GM10248 (cell line): ENCODE measurements around the gene HOXA13.

Source experiments
- CTCF ChIA-PET: fragments of 300-600 bp; sonication (Branson Sonifier 250); formaldehyde crosslinking; extraction: SDS; loops from one replicate; lab custom pipeline; 2021; ENCODE audit warnings: antibody characterized with exemption; lab: Yijun Ruan, JAX
- POLR2A ChIA-PET: fragments of 350-650 bp; sonication (Branson Sonifier 250); formaldehyde crosslinking; extraction: SDS; loops from one replicate; lab custom pipeline; 2020; ENCODE audit warnings: antibody characterized with exemption; lab: Yijun Ruan, JAX
- DNase-seq: peaks from one replicate; pipeline ENCODE4 v3.0.0; 2012; ENCODE audit errors: extremely low spot score
- TF ChIP-seq, protein P1 (sequence below): IDR thresholded peaks from 2 replicates; pipeline ENCODE4 v1.5.1; 2012; ENCODE audit warnings: mild to moderate bottlenecking, low read depth; ENCODE audit errors: extremely low read depth, missing control alignments, control extremely low read depth

The HOXA13 gene

DNA sequence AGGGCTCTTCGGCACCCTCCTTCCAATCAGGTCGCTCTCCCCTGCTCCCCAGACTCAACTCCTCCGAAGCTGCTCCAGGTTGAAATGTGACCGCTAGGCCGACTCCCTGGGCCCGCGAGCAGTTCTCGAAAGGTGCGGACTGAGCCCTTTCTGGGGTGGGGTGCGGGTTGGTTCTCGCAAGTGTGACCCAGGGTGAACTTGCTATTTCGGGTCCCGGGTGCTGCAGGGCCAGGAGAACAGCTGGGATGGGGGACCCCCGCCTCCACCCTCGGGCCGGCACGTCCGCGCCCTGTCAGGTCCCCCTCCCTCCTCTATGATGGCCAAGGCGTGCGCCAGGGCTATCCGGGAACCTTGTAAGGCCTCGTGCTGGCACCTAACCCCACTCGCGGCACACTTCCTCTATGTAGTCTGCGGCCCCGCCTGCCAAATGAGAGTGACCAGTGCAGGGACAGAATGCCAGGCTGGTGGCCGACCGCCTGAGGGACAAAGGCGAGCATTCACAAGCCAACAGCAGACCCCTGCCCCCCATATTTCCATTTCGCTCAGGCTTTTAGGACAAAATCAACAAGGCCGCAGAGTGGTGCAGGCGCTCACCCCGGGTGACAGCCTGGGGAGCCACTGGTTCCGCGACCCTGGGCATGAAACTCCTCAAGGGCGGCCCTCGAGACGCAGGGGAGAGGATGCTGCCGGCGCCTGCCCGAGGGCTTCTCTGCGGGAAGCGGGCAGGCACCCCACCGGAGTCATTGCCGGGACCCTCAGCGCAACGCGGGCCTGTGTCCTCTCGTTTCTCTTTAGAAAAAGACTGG lies 13.7 kb upstream of the HOXA13 start:
- ChIA-PET POLR2A (no interaction called here), CTCF (no interaction called here)
- DNase-seq: no peak
- TF ChIP-seq, protein P1, sequence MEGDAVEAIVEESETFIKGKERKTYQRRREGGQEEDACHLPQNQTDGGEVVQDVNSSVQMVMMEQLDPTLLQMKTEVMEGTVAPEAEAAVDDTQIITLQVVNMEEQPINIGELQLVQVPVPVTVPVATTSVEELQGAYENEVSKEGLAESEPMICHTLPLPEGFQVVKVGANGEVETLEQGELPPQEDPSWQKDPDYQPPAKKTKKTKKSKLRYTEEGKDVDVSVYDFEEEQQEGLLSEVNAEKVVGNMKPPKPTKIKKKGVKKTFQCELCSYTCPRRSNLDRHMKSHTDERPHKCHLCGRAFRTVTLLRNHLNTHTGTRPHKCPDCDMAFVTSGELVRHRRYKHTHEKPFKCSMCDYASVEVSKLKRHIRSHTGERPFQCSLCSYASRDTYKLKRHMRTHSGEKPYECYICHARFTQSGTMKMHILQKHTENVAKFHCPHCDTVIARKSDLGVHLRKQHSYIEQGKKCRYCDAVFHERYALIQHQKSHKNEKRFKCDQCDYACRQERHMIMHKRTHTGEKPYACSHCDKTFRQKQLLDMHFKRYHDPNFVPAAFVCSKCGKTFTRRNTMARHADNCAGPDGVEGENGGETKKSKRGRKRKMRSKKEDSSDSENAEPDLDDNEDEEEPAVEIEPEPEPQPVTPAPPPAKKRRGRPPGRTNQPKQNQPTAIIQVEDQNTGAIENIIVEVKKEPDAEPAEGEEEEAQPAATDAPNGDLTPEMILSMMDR: no peak

DNA sequence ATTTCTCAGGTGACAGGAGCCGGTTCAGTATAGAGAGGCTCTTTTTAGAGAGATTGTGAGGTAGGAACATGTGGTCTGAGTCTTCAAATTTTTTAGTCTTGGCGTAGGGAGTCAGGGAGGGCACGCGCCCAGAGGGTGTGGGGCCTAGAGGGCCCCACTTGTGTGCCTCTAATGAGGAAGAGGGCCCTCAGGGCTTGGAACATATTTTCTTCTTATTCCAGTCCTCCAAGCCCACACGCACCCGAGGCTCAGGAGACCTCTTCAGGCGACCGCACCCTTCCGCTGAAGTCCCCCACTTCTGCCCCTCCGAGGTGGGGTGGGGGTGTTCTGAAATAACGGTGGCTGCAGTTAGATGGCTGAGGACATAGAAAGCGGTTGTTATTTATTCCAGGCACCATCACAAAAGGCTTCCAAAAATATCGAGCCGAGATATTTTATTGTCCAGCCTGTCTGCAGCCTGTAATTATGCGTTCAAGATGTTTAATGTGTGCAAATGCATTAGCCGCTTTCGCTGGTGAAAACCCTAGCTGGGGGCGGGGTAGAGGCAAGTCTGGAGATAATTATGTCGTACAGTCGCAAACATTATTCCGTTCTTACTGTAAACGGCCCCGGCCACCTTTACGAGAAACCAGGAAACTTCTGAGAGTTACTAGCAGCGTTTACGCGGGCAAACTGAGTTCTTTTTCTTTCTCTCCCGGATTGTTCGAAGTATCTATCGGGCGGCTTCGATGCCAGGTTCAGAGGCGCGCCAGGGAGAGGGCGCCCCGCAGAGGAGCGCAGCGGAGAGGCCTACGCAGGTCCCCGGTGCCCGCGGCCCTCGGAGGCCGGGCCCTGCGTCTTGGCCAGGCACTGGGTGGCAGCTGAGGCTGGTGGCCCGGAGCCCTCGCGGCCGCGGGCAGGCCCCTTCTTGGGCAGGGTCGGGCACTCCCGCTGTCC lies 12.9 kb upstream of the HOXA13 start:
- ChIA-PET CTCF (interaction anchor here (1.7 kb wide), 1 partner anchor 17 kb away, joined by 8 read pairs; no protein-coding TSS in a partner anchor), POLR2A (no interaction called here)
- DNase-seq: no peak
- TF ChIP-seq, protein P1: no peak

DNA sequence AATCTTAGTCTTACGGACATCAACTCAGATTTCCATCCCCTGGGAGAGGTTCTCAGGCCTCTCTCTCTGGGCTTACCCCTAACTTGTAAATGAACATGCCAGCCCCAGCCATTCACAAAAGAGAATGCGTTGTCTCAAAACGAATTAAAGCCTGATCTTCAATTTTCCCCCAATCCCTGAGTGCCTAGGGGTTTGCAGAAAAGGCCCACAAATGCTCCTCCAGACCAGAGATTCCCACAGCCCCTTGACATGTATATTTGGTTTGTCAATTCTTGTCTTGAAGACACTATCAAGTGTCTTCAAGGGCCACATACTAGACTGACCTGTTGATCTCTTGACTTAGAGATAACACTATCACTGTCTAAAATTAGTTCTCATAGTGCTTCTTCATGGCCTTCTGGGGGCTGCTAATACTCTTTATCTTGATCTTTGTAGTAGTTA lies 11.9 kb upstream of the HOXA13 start:
- DNase-seq: no peak
- TF ChIP-seq, protein P1: no peak
- ChIA-PET CTCF (interaction anchor here (1.0 to 2.8 kb wide), 11 partner anchors 11 to 808 kb away, joined by 3 to 20 read pairs (median 5); no protein-coding TSS in a partner anchor), POLR2A (no interaction called here)

DNA sequence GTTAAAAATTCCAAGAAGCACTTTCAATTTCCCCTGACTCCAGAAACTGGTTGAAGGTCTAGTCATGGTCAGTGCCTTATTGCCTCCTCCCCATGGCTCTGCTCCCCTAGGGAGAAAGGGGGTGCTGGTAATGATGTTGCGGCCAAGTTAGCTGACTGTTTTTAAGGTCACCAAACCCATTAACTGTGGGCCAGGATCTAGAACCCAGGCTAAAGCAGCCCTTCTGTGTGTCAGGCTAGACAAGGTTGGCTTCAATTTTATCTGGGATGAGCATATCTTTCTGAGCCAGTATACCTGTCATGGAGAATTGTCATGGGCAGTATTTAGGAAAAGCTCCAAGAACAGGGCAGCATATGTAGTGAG lies 11.2 kb upstream of the HOXA13 start:
- CTCF ChIA-PET: interaction anchor here (0.8 to 2.8 kb wide), 16 partner anchors 11 to 811 kb away, joined by 3 to 20 read pairs (median 4); partner anchors contain the start of gene HOXA13
- DNase-seq: no peak
- POLR2A ChIA-PET: no interaction called here
- TF ChIP-seq, protein P1: no peak

DNA sequence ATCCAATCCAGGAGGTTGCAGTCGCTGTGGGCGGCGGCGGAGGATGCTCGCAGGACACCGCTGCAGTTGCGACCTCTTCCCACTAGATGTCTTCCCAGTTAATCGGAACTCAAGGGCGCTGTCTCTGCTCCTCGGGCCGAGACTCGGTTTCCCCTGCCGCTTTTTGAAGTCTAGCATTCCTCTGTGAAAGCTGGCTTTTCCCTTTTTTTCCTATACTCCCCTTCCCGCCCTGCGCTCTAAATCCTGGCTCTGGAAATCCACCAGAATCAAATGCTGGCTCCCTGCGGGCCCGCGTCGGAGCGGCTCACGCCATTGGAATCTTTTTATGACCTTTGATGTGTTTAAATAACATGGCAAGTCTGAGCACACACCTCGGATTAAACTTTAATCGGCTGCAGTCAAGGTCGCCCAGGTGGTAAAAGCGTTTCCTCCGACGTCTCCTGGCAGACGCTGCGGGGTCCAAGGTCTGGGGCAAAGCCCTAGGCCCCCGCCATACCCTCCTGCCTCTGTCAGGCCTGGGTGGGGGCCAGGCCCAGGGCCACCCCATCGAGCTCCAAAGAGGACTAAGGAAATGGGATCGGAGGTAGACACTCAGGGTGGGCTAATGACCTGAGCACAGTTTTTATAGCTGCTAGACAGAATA lies 10.7 kb upstream of the HOXA13 start:
- POLR2A ChIA-PET: no interaction called here
- peak; percentile 72 for DNase-seq
- CTCF ChIA-PET: interaction anchor here (0.7 to 2.8 kb wide), 20 partner anchors 8 to 849 kb away, joined by 3 to 20 read pairs (median 4); partner anchors contain the start of gene HOXA13
- TF ChIP-seq, protein P1: peak; percentile 73
